ENCODE measurements around the gene SMIM9.

The SMIM9 gene

DNA sequence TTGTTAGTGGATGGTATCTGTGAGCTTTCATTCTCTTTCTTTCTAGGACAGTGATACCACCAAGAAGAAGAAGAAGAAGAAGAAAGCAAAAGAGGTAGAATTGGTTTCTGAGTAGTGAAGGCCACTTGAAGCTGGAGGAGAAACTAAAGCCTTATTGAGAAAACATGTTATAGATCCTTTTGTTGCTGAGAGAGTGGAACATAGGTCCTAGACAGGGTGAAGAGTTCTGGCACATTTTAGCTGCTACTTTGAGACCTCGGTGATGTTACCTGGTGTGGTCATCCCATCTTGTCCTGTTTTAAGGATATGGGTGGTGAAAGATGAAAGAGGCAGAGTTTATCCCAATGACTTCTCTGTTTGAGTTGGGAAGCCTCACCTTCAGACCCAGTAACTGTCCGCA lies 57.7 kb downstream of the SMIM9 start:
- DNase-seq (ENCODE audit: low read depth) = no peak
- no peak for TF ChIP-seq CTCF (conservative IDR thresholded peaks at IDR 0.05; ENCODE audit: low read length)

DNA sequence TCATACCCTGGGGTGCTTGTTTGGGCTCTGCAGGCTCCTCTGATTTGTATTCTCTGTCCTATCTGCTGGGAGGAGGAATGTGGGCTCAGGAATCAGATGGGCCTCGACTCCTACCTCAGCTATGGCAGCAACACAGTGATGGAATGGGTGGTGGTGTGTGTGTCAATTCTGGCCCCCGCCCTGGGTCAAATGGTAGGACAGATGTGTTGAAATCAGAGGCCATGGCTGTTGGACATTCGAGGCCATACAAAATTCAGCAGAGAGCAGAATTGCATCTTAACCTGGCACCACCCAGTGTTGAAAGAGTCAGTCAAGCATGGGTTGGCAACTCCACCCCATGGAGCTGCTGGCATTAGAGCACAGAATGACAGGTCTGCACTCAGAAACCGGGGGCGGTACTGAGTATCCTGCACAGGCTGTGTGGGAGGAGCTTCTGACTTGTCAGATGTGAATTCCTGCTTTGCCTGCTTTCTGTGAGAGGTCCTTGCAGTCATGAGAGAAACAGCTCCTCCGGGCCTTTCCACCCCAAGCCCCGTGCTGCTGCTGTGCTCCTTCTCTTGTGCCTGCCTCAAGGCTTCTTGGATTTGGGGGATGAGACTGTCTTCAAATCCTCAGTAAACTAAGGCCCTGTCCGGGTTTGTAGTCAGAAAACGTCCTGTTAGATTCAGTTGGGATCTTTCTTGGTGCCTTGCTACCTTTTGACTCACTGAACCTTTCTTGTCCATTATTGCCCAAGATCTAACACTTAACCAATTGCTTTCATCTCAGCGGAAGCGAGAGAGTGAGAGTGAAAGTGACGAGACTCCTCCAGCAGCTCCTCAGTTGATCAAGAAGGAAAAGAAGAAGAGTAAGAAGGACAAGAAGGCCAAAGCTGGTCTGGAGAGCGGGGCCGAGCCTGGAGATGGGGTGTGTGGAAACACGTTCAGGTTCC lies 58.8 kb downstream of the SMIM9 start:
- no peak overlapping the region for H3K4me3 ChIP-seq (ENCODE audit: low read length)
- no peak for DNase-seq (ENCODE audit: low read depth)
- TF ChIP-seq CTCF (conservative IDR thresholded peaks at IDR 0.05; ENCODE audit: low read length) = no peak

More for the DNA sequence above, 57.7 kb downstream of the SMIM9 start:
- no peak overlapping the region for H3K4me3 ChIP-seq (ENCODE audit: low read length)

GRCh38 chrX:154774622-154775021 lies 59.8 kb downstream of the SMIM9 start:
- TF ChIP-seq CTCF (conservative IDR thresholded peaks at IDR 0.05; ENCODE audit: low read length) = no peak
- H3K4me3 ChIP-seq (ENCODE audit: low read length) = no peak overlapping the region
- no peak for DNase-seq (ENCODE audit: low read depth)
